SH-SY5Y (cell line): ENCODE data around the gene BTN1A1.

Experiments used
- GATA2 ChIP-seq: IDR thresholded peaks from 2 replicates; pipeline ENCODE4 v1.6.1; 2011; ENCODE audit warnings: mild to moderate bottlenecking, low read depth, low read length
- GATA3 ChIP-seq: IDR thresholded peaks from 2 replicates; pipeline ENCODE4 v1.6.1; 2011; ENCODE audit warnings: low read depth, mild to moderate bottlenecking, low read length, moderate library complexity

BTN1A1 gene

GRCh38 chr6:26472549-26473290, 27.4 kb upstream of the BTN1A1 start:
- no peak for TF ChIP-seq GATA2
- TF ChIP-seq GATA3 = no peak

GRCh38 chr6:26473429-26473757, 26.7 kb upstream of the BTN1A1 start:
- TF ChIP-seq GATA2 = no peak
- no peak for TF ChIP-seq GATA3

- TF ChIP-seq GATA3 (no peak), GATA2 (no peak)
These were observed 26.2 kb upstream of the BTN1A1 start for GRCh38 chr6:26473758-26474438.

GRCh38 chr6:26474439-26474881, 25.6 kb upstream of the BTN1A1 start:
- no peak for TF ChIP-seq GATA3
- TF ChIP-seq GATA2 = no peak

GRCh38 chr6:26475823-26476729, 24.0 kb upstream of the BTN1A1 start:
- TF ChIP-seq GATA2 (no peak), GATA3 (no peak)

GRCh38 chr6:26476896-26477295, 23.2 kb upstream of the BTN1A1 start:
- TF ChIP-seq GATA3 = no peak
- TF ChIP-seq GATA2 = no peak

GRCh38 chr6:26477426-26477825, 22.7 kb upstream of the BTN1A1 start:
- TF ChIP-seq GATA2 = no peak
- no peak for TF ChIP-seq GATA3

DNA sequence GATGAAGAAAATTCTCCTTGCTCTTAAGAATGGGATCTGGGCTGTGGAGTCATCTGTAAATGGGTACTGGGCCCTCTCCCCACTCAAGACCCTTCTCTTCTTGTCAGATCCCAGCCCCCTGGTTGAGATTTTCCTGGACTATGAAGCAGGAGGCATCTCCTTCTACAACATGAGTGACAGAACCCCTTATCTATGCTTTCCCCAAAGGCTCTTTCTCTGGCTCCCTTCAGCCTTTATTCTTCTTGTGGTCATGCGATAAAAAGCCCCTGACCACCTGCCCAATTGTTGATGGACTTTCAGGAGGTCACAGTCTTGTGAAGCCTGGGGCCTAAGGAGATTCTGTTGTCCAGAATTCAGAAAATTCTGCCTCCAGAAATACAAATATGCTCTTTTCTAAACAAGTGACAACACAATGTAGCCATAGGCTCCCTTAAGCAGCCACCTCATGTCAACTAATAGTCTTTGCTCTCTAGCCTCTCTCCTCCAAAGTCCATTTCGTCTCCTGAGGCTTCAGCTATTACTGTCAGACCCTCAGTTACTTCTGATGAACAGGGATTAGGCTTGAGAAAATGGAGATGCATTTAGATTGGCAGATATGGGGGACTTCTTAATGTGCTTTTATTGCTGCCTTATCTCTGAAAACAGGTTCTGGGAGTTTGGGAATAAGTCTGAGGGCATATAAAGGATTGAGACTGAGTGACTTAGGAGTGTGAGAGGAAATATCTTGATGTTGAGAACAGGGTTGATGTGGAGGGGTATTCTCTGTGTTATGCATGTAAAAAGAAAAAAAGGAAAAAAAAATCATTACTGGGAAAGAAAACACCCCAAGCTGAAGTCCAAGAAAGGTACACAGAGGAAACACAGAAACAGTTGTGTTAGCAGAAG, 21.8 kb upstream of the BTN1A1 start:
- TF ChIP-seq GATA3 (no peak), GATA2 (no peak)

GRCh38 chr6:26478985-26479278, 21.2 kb upstream of the BTN1A1 start:
- TF ChIP-seq GATA3 = no peak
- no peak for TF ChIP-seq GATA2

DNA sequence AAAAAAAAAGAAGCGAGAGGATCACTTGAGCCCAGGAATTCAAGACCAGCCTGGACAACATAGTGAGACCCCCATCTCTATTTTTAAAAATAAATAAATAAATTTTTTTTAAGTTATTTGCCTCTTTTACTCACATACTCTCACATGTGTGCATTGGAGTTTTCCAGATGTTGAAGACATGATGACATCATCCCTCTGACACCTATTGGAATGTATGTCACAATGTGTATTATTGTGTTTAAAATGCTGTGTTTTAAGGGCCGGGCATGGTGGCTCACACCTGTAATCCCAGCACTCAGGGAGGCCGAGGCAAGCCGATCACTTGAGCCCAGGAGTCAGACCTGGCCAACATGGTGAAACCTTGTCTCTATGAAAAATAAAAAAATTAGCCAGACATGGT, 17.8 kb upstream of the BTN1A1 start:
- TF ChIP-seq GATA2 = no peak
- TF ChIP-seq GATA3 = no peak

DNA sequence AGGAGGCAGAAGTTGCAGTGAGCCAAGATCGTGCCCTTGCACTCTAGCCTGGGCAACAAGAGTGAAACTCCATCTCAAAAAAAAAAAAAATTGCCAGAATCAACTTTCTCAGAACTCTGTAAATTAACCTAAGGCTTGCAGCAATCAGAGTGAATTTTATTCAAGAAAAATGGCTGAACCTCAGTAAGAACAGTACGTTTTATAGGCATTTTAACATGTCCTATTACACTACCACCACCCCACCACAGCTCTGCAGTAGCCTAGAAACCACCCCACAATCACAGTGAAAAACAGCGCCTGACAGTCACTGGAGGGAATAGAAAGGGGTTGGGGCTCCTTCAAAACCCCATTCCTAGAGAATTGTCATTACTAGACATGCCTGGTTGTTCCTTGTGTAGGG, 16.4 kb upstream of the BTN1A1 start:
- TF ChIP-seq GATA3 = no peak
- TF ChIP-seq GATA2 = no peak

DNA sequence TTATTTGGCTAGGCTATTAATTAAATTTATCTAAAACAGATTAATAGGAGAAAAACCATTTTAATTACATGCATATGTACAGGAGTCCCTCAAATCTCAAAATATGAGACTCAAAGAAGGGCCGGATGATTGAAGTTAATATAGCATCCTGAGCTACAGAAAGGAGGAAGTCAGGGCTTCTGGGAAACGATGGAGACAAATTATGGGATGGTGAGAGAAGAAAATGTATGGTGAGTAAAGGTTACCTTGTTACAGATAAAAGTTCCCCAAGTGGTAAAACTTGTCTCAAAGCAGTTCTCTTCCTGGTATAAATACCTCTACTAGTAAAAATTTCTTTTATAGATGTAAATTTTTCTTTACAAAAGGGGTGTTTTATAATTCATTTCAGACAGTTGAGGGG, 15.9 kb upstream of the BTN1A1 start:
- no peak for TF ChIP-seq GATA3
- no peak for TF ChIP-seq GATA2

DNA sequence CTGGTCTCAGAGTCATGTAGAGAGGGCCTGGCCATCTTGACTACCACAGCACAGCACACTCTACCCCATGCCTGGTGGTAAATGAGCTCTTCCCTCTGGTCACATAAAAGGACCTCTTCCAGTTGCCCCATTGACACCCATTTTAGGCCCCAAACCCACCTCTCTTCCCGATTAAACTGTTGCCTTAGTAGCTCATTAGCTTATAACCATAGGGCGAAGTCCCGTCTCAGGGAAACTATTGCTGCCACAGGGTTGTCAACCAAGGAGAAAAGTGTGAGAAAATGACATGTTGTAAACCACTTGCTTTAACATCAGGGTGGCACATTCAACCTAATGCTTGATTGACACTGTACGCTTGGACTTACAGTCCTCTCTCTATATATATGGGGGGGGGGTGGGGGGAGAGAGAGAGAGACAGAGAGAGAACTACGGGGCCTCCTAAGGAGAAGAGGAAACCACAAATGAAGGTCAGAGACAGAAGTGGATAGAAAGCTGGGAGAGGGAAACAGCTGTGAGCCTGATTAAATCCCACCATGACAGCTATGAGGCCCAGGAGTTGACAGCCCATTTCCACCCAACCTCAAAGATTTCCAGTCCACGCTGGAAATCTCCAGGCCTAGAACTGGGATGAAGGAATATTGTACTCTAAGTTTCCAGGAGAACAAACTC, 14.9 kb upstream of the BTN1A1 start:
- TF ChIP-seq GATA2 (no peak), GATA3 (no peak)
